Right atrium auricular region (tissue), 2 donors: ENCODE data around the gene ZNF408. TPM values are rescaled to one million over a fixed set of nuclear protein-coding genes. Genes with fewer than 3 reads are reported as not detected.

Experiments used
- DNase-seq: peaks from one replicate; pipeline ENCODE4 v3.0.0-alpha.2; 2019; ENCODE audit warnings: low spot score
- H3K27ac ChIP-seq, 2 donors: fragments of 200-600 bp; sonication (generic); 1 replicate in 1 of 2; 2 replicates in 1 of 2; pipeline ENCODE4 v1.5.1; 2016 to 2019
- H3K27me3 ChIP-seq, 2 donors: fragments of 200-600 bp; sonication (generic); one replicate each; pipeline versions ENCODE4 v1.5.1 to v1.6.0; 2017 to 2019
- H3K36me3 ChIP-seq: fragments of 200-600 bp; sonication (generic); one replicate; pipeline ENCODE4 v1.5.1; 2016
- H3K4me1 ChIP-seq, 2 donors: fragments of 200-600 bp; sonication (generic); one replicate each; pipeline versions ENCODE4 v1.5.1 to v1.6.0; 2017 to 2019
- H3K4me3 ChIP-seq, 2 donors: fragments of 200-600 bp; sonication (generic); 1 replicate in 1 of 2; 2 replicates in 1 of 2; pipeline ENCODE4 v1.5.1; 2017 to 2019; ENCODE audit warnings: mild to moderate bottlenecking in 1 of 2, moderate library complexity in 1 of 2
- H3K9me3 ChIP-seq, 2 donors: fragments of 200-600 bp; sonication (generic); one replicate each; pipeline ENCODE4 v1.5.1; 2019
- CTCF ChIP-seq, 2 donors: fragments of 200-600 bp; sonication (generic); IDR thresholded peaks; one replicate each; pipeline ENCODE4 v1.5.1; 2019; ENCODE audit warnings: antibody characterized with exemption in 2 of 2
- microRNA-seq, 2 donors: library from miRNA; unstranded; fragments of <30 nt; microRNA quantifications; one replicate each; pipeline ENCODE4, GENCODE V29; 2016 to 2017; ENCODE audit warnings: borderline number of aligned reads in 2 of 2, borderline replicate concordance in 1 of 2
- total RNA-seq, 2 donors: library from RNA; depleted of rRNA; stranded (reverse); fragments of >200 nt; gene quantifications; one replicate each; pipeline ENCODE4 v1.1.0, GENCODE V29; 2016

Gene ZNF408
- total RNA-seq, 2 donors from 2014 or later = 6.0 to 9.6 TPM

DNA sequence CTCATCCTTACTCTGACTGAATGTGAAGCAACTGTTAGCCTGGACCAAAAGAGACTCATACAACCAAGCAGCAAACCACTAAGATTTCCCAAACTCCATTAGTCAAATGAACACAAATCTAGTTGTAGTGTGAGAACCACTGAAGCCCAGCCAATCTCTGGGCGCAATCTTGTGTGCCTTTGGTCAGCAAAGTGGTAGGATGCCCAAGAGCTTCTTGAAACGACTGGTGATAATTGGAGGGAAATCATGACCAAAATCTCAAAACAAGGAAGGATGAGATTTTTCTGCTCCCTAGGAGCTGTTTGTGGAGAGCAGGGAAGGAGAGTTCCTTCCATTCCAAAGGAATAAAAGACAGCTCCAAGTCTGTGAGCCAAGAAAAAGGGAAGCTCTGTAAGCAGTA is 42.2 kb downstream of the ZNF408 start:
- Histone ChIP-seq H3K36me3 (peaks cover 52% of the 10 kb centered on the region), H3K4me3 (no peak overlapping the region), H3K27me3 (no peaks in the 10 kb centered on the region), H3K4me1 (no peaks in the 10 kb centered on the region), H3K27ac (no peak overlapping the region), H3K9me3 (no peaks in the 10 kb centered on the region)
- TF ChIP-seq CTCF (IDR thresholded peaks at IDR 0.05) = no peak
- DNase-seq = peak; percentile 16

DNA sequence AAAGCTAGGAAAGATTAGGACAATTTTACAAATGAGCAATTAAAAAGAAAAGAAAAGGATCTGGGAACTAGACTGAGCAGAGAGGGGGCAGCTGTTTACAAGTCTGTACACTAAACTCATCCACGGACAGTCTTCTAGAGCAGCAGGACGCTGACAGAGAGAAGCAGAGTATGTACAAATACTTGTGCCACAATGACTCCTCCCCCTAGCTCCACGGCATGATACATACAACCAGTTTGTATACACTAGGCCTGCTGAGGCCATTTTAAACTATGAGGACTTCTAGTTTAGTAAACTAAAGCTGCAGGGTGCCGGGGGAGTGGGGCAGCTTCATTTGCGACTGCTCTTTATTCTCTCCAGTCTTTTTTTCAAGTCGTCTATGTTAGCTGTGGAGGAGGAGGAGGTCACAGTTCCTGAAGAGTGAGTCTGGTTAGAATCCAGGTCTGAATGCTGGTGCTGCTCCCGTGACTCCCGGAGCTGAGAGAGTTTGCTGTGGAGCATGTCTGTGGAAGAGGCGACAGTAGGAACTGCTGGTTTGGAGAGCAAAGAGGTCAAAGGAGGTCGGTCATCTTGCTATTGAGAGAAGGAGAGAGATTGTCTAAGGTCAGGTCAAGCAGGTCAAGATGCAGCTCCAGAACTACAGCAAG is 43.0 kb downstream of the ZNF408 start:
- no peaks in the 10 kb centered on the region for H3K4me1 ChIP-seq
- H3K27me3 ChIP-seq = no peaks in the 10 kb centered on the region
- H3K27ac ChIP-seq = no peak overlapping the region
- H3K4me3 ChIP-seq = no peak overlapping the region
- DNase-seq = no peak
- no peaks in the 10 kb centered on the region for H3K9me3 ChIP-seq
- peaks cover 60% of the 10 kb centered on the region for H3K36me3 ChIP-seq
- no peak for TF ChIP-seq CTCF (IDR thresholded peaks at IDR 0.05)

DNA sequence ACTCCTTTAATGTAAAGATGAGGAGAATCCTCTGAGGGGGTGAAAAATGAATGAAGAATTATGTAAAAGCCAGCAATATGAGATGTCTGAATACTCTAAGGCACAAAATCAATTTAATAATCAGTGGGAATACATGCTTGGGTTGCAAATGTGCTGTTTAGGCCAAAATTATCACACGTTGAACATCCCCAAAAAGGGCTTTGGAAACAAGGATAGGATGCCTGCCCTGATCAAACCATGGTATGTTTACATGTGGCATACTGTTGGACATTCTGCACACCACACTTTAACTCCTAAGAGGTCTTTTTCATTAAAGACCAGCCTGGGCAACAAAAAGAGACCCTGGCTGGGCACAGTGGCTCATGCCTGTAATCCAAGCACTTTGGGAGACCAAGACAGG is 44.5 kb downstream of the ZNF408 start:
- Histone ChIP-seq H3K36me3 (peaks cover 75% of the 10 kb centered on the region), H3K4me1 (no peaks in the 10 kb centered on the region), H3K27ac (no peak overlapping the region), H3K9me3 (no peaks in the 10 kb centered on the region), H3K4me3 (no peak overlapping the region), H3K27me3 (no peaks in the 10 kb centered on the region)
- no peak for DNase-seq
- TF ChIP-seq CTCF (IDR thresholded peaks at IDR 0.05) = no peak

GRCh38 chr11:46745995-46746394 is 45.2 kb downstream of the ZNF408 start:
- DNase-seq = no peak
- H3K4me1 ChIP-seq = no peaks in the 10 kb centered on the region
- no peak overlapping the region for H3K27ac ChIP-seq
- H3K36me3 ChIP-seq = peaks cover 82% of the 10 kb centered on the region
- TF ChIP-seq CTCF (IDR thresholded peaks at IDR 0.05) = no peak
- no peaks in the 10 kb centered on the region for H3K27me3 ChIP-seq
- H3K4me3 ChIP-seq = no peak overlapping the region
- no peaks in the 10 kb centered on the region for H3K9me3 ChIP-seq

DNA sequence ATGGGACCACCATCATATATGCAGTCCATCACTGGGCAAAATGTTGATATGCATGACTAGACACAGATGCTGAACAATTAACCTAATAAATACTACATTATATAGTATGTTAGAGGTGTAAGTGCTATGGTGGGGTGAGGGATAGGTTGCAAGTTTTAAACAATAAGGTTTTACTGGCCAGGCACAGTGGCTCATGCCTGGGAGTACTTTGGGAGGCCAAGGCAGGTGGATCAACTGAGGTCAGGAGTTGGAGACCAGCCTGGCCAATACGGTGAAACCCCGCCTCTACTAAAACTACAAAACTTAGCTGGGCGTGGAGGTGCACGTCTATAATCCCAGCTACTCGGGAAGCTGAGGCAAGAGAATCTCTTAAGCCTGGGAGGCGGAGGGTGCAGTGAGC is 46.3 kb downstream of the ZNF408 start:
- Histone ChIP-seq H3K36me3 (peaks cover 91% of the 10 kb centered on the region), H3K27ac (no peak overlapping the region), H3K9me3 (no peaks in the 10 kb centered on the region), H3K4me3 (no peak overlapping the region), H3K4me1 (no peaks in the 10 kb centered on the region), H3K27me3 (no peaks in the 10 kb centered on the region)
- DNase-seq = no peak
- no peak for TF ChIP-seq CTCF (IDR thresholded peaks at IDR 0.05)

Small RNAs within 50 kb of the gene (microRNA-seq; reads per million reads assigned to microRNA genes)
- gene MIR5582 = 0 to 1.4 reads per million in 2 donors

Other genes with a start within 250 kb of the ZNF408 start
- gene AMBRA1, start 107.0 kb upstream of the ZNF408 start, total RNA-seq = 10 to 100 TPM; 16.8 to 22.0 TPM
- 1 to 10 TPM; 2.3 to 3.3 TPM for gene HARBI1, start 83.8 kb upstream of the ZNF408 start, total RNA-seq
- gene ATG13, start 83.5 kb upstream of the ZNF408 start, total RNA-seq = 10 to 100 TPM; 54.5 to 80.2 TPM
- 100 to 1,000 TPM in 1 of 2 donors, 10 to 100 TPM in 1; 88.1 to 117 TPM for gene ARHGAP1, start 412 bp upstream of the ZNF408 start, total RNA-seq
- gene F2, start 18.2 kb downstream of the ZNF408 start, total RNA-seq = not detected
- gene CKAP5, start 145.2 kb downstream of the ZNF408 start, total RNA-seq = 10 to 100 TPM; 30.9 to 43.2 TPM
- 10 to 100 TPM; 22.5 to 29.6 TPM for gene LRP4, start 217.5 kb downstream of the ZNF408 start, total RNA-seq
- 10 to 100 TPM in 1 of 2 donors, 1 to 10 TPM in 1; 8.1 to 14.0 TPM for gene CSTPP1, start 235.7 kb downstream of the ZNF408 start, total RNA-seq